H1 (cell line): ENCODE measurements around the gene RAPGEF5. TPM values are rescaled to one million over a fixed set of nuclear protein-coding genes. Genes with fewer than 3 reads are reported as not detected.

Source experiments
- EGR1 ChIP-seq: IDR thresholded peaks from 2 replicates; pipeline ENCODE4 v1.6.1; 2011; ENCODE audit warnings: low read depth, low read length, borderline replicate concordance
- EP300 ChIP-seq, 2 experiments: IDR thresholded peaks; 1 replicate in 1 of 2; 2 replicates in 1 of 2; pipeline ENCODE4 v1.6.1; 2011 to 2012; ENCODE audit warnings: low read depth in 2 of 2, low read length in 2 of 2, mild to moderate bottlenecking in 2 of 2, borderline replicate concordance in 1 of 2, inconsistent platforms in 1 of 2, moderate library complexity in 1 of 2
- GABPA ChIP-seq: IDR thresholded peaks from 2 replicates; pipeline ENCODE4 v1.6.1; 2011; ENCODE audit warnings: mild to moderate bottlenecking, low read length, moderate library complexity, borderline replicate concordance; ENCODE audit not compliant: insufficient read depth
- KDM4A ChIP-seq: IDR thresholded peaks from one replicate; pipeline ENCODE4 v1.7.1; 2012; ENCODE audit warnings: low read depth, mild to moderate bottlenecking, moderate library complexity, low read length, inconsistent platforms; ENCODE audit not compliant: severe bottlenecking
- POU5F1 ChIP-seq: IDR thresholded peaks from 2 replicates; pipeline ENCODE4 v1.6.1; 2011; ENCODE audit warnings: low read depth, mild to moderate bottlenecking, low read length, moderate library complexity
- polyA plus RNA-seq, 7 experiments: library from polyadenylated mRNA; depleted of rRNA in 3 of 7; stranded (reverse) in 5 of 7; unstranded in 2 of 7; fragments of >200 nt in 5 of 7; fragments of 200-250 nt in 2 of 7; gene quantifications; 1 replicate in 5 of 7; 2 replicates in 1 of 7; 4 replicates in 1 of 7; pipeline versions ENCODE4 v1.2.1 to v1.2.3, GENCODE V29; 2011 to 2013; ENCODE audit warnings: missing spikeins in 2 of 7, mixed read lengths in 2 of 7
- total RNA-seq: library from RNA; stranded (reverse); fragmentation: NEBNext Ultra II Directional; extraction: Animal tissue kit (Norgen Biotek cat#: 25700); gene quantifications from 2 replicates; pipeline ENCODE4 v1.2.1, GENCODE V29; 2021

The RAPGEF5 gene
- total and polyA plus RNA-seq, 2 of the 8 experiments (the other 6 are each of a cell fraction or from before 2014, with no cell fraction given): 4.4 to 22.9 TPM

DNA sequence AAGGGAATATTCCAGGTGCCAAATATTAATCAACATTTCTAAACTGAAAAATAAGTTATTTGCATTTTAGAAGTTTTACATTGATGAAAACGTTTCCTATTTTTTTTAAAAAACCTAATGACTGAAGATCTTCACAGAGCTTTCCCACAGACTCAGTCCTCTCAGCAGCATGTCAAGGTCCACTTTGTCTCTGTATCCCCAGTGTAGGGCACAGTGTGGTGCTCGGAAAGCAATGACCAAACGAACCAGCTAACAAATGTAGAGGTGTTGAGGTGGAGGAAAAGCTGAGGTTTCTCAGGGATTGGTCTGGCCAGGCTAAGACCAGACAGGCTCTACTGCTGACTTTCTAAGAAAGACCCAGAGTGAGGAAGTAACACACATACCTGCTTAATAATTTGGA is 209.1 kb downstream of the RAPGEF5 start (continued):
- TF ChIP-seq EP300 (IDR thresholded peaks at IDR 0.05; ENCODE audit: borderline replicate concordance in 1 of 2, low read depth in 2 of 2, low read length in 2 of 2) (no peak), GABPA (no peak), POU5F1 (no peak), EGR1 (no peak), KDM4A (no peak)
- TF ChIP-seq, all 59 proteins: peak for 0
